ENCODE measurements around the gene DYNLT1. TPM values are rescaled to one million over a fixed set of nuclear protein-coding genes. Genes with fewer than 3 reads are reported as not detected.

DYNLT1 gene
- total and polyA plus RNA-seq, 2 of the 13 experiments (the other 11 are each of a cell fraction or from before 2014, with no cell fraction given), result 108 to 171 TPM

DNA sequence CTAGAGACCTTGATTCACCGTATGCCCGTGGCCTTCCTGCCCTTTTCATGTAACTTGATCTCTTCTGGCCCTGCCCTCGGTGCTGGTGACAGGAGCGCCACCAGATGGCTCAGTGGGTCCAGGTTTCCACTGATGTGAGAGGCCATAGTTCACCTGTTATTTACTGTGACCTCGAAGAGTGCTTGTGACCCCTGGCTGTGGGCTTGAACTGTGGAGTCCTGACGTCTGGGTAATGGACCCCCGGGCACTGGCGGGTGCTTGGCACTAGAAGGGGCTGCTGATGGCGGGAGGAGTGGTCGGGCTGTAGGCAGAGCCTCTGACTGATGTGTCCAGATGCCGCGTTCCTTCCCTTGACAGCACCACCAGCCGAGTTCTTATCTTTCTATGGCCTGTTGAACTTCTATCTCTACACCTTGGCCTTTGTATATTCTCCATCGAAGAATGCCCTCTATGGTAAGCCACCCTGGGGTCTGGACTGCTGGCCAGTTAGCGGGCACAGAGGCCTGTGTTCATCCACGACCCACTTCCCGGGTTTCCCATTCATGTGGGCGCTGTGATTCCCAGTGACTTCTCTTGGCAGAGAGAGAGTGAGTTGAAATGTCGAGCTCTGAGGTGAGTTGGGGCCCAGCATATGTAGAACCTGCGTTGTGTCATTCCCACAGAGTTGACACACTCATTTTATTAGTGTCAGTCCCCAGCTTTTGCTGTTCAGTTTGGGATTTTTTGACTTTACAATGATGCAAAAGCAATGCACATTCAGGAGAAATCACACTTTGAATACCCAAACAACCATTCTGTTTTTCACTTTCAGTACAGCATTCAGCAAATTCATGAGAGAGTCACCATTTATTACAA is 14.9 kb downstream of the DYNLT1 start (continued):
- 0 out of 2 replicates have a peak, but pooled peaks have one; percentile 26 for TF ChIP-seq KMT2A (CRISPR knock-in tag; IDR thresholded peaks at IDR 0.05)
- peak; percentile 54 for TF ChIP-seq AGO2 (optimal IDR thresholded peaks at IDR 0.05; ENCODE audit: low read depth, low read length)
- TF ChIP-seq CCDC6 (CRISPR knock-in tag; IDR thresholded peaks at IDR 0.05), result no peak
- TF ChIP-seq, protein P1, sequence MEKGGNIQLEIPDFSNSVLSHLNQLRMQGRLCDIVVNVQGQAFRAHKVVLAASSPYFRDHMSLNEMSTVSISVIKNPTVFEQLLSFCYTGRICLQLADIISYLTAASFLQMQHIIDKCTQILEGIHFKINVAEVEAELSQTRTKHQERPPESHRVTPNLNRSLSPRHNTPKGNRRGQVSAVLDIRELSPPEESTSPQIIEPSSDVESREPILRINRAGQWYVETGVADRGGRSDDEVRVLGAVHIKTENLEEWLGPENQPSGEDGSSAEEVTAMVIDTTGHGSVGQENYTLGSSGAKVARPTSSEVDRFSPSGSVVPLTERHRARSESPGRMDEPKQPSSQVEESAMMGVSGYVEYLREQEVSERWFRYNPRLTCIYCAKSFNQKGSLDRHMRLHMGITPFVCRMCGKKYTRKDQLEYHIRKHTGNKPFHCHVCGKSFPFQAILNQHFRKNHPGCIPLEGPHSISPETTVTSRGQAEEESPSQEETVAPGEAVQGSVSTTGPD (CRISPR knock-in tag; IDR thresholded peaks at IDR 0.05), result no peak
- no peak for TF ChIP-seq EEA1 (CRISPR knock-in tag; IDR thresholded peaks at IDR 0.05; ENCODE audit: borderline replicate concordance)
- TF ChIP-seq, protein P2, sequence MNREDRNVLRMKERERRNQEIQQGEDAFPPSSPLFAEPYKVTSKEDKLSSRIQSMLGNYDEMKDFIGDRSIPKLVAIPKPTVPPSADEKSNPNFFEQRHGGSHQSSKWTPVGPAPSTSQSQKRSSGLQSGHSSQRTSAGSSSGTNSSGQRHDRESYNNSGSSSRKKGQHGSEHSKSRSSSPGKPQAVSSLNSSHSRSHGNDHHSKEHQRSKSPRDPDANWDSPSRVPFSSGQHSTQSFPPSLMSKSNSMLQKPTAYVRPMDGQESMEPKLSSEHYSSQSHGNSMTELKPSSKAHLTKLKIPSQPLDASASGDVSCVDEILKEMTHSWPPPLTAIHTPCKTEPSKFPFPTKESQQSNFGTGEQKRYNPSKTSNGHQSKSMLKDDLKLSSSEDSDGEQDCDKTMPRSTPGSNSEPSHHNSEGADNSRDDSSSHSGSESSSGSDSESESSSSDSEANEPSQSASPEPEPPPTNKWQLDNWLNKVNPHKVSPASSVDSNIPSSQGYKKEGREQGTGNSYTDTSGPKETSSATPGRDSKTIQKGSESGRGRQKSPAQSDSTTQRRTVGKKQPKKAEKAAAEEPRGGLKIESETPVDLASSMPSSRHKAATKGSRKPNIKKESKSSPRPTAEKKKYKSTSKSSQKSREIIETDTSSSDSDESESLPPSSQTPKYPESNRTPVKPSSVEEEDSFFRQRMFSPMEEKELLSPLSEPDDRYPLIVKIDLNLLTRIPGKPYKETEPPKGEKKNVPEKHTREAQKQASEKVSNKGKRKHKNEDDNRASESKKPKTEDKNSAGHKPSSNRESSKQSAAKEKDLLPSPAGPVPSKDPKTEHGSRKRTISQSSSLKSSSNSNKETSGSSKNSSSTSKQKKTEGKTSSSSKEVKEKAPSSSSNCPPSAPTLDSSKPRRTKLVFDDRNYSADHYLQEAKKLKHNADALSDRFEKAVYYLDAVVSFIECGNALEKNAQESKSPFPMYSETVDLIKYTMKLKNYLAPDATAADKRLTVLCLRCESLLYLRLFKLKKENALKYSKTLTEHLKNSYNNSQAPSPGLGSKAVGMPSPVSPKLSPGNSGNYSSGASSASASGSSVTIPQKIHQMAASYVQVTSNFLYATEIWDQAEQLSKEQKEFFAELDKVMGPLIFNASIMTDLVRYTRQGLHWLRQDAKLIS (CRISPR knock-in tag; IDR thresholded peaks at IDR 0.05), result no peak
- no peak for TF ChIP-seq TCF7 (IDR thresholded peaks at IDR 0.05; ENCODE audit: low read depth)
- TF ChIP-seq ZNF329 (CRISPR knock-in tag; IDR thresholded peaks at IDR 0.05; ENCODE audit: low read depth), result no peak
- no peak for TF ChIP-seq MBD4 (IDR thresholded peaks at IDR 0.05; ENCODE audit: borderline replicate concordance, low read length)
- TF ChIP-seq MXI1 (IDR thresholded peaks at IDR 0.05; ENCODE audit: borderline replicate concordance, low read depth, low read length), result no peak
- TF ChIP-seq ZNF567 (CRISPR knock-in tag; IDR thresholded peaks at IDR 0.05; ENCODE audit: borderline replicate concordance), result no peak
- no peak for TF ChIP-seq ZNF746 (CRISPR knock-in tag; IDR thresholded peaks at IDR 0.05)
- TF ChIP-seq, protein P3, sequence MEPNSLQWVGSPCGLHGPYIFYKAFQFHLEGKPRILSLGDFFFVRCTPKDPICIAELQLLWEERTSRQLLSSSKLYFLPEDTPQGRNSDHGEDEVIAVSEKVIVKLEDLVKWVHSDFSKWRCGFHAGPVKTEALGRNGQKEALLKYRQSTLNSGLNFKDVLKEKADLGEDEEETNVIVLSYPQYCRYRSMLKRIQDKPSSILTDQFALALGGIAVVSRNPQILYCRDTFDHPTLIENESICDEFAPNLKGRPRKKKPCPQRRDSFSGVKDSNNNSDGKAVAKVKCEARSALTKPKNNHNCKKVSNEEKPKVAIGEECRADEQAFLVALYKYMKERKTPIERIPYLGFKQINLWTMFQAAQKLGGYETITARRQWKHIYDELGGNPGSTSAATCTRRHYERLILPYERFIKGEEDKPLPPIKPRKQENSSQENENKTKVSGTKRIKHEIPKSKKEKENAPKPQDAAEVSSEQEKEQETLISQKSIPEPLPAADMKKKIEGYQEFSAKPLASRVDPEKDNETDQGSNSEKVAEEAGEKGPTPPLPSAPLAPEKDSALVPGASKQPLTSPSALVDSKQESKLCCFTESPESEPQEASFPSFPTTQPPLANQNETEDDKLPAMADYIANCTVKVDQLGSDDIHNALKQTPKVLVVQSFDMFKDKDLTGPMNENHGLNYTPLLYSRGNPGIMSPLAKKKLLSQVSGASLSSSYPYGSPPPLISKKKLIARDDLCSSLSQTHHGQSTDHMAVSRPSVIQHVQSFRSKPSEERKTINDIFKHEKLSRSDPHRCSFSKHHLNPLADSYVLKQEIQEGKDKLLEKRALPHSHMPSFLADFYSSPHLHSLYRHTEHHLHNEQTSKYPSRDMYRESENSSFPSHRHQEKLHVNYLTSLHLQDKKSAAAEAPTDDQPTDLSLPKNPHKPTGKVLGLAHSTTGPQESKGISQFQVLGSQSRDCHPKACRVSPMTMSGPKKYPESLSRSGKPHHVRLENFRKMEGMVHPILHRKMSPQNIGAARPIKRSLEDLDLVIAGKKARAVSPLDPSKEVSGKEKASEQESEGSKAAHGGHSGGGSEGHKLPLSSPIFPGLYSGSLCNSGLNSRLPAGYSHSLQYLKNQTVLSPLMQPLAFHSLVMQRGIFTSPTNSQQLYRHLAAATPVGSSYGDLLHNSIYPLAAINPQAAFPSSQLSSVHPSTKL (CRISPR knock-in tag; IDR thresholded peaks at IDR 0.05), result 0 out of 2 replicates have a peak, but pooled peaks have one; percentile 38
- no peak for TF ChIP-seq HOXA9 (CRISPR knock-in tag; IDR thresholded peaks at IDR 0.05; ENCODE audit: borderline replicate concordance)
- TF ChIP-seq ZNF878 (CRISPR knock-in tag; IDR thresholded peaks at IDR 0.05), result no peak
- peak; percentile 74; the same call in 1 of the 2 replicates for TF ChIP-seq ZNF598 (CRISPR knock-in tag; IDR thresholded peaks at IDR 0.05; ENCODE audit: borderline replicate concordance)
- peak; percentile 92 for TF ChIP-seq NR2F6 (IDR thresholded peaks at IDR 0.05)
- TF ChIP-seq NR2F6 (CRISPR knock-in tag; IDR thresholded peaks at IDR 0.05), result peak; percentile 96
